Thyroid gland (tissue), 4 donors: Measurements from ENCODE around the gene OTULINL. TPM values are rescaled to one million over a fixed set of nuclear protein-coding genes. Genes with fewer than 3 reads are reported as not detected.

Source experiments
- DNase-seq, 2 donors: peaks; one replicate each; pipeline ENCODE4 v3.0.0-alpha.2; 2019
- H3K27ac ChIP-seq, 3 donors: fragments of 200-600 bp; sonication (generic); 1 replicate in 2 of 3; 2 replicates in 1 of 3; pipeline ENCODE4 v1.5.1; 2016 to 2019; ENCODE audit warnings: mild to moderate bottlenecking in 1 of 3, moderate library complexity in 1 of 3
- H3K27me3 ChIP-seq: fragments of 200-600 bp; sonication (generic); one replicate; pipeline ENCODE4 v1.5.1; 2019
- H3K36me3 ChIP-seq, 2 donors: fragments of 200-600 bp; sonication (generic); one replicate each; pipeline ENCODE4 v1.5.1; 2016 to 2019
- H3K4me1 ChIP-seq, 2 donors: fragments of 200-600 bp; sonication (generic); one replicate each; pipeline ENCODE4 v1.5.1; 2017 to 2019
- H3K4me3 ChIP-seq, 3 donors: fragments of 200-600 bp; sonication (generic); replicated peaks in 1 of 3; 1 replicate in 2 of 3; 2 replicates in 1 of 3; pipeline ENCODE4 v1.5.1; 2016; ENCODE audit warnings: mild to moderate bottlenecking in 1 of 3
- H3K9me3 ChIP-seq: fragments of 200-600 bp; sonication (generic); one replicate; pipeline ENCODE4 v1.5.1; 2017
- POLR2A ChIP-seq, 2 donors: fragments of 450-650 bp; IDR thresholded peaks; one replicate each; pipeline ENCODE4 v1.6.1; 2017; ENCODE audit warnings: antibody characterized with exemption in 2 of 2, mild to moderate bottlenecking in 2 of 2, moderate library complexity in 1 of 2
- WGBS, 2 donors: methylation state at CpG; one replicate each; pipeline ENCODE4 v1.1.5; 2017; 5-methylcytosine and 5-hydroxymethylcytosine counted together
- intact Hi-C: fragments of 100-400 bp; cut with DNase I; formaldehyde crosslinking; loops from one replicate; pipeline ENCODE4 v1.15.1; 2023
- total RNA-seq, 4 donors: library from RNA; depleted of rRNA; stranded (reverse); fragments of >200 nt; gene quantifications; one replicate each; pipeline ENCODE4 v1.2.3, GENCODE V29; 2016
- TF ChIP-seq, protein P1 (sequence below), 6 experiments: fragments of 200-600 bp in 3 of 6; fragments of 450-650 bp in 3 of 6; sonication (generic) in 3 of 6; IDR thresholded peaks; one replicate each; pipeline ENCODE4 v1.5.1; 2016 to 2019; ENCODE audit warnings: antibody characterized with exemption in 6 of 6, mild to moderate bottlenecking in 2 of 6, inconsistent platforms in 1 of 6, moderate library complexity in 1 of 6

Gene OTULINL
- total RNA-seq, 4 donors from 2014 or later = 6.0 to 10.5 (median 6.9) TPM

DNA sequence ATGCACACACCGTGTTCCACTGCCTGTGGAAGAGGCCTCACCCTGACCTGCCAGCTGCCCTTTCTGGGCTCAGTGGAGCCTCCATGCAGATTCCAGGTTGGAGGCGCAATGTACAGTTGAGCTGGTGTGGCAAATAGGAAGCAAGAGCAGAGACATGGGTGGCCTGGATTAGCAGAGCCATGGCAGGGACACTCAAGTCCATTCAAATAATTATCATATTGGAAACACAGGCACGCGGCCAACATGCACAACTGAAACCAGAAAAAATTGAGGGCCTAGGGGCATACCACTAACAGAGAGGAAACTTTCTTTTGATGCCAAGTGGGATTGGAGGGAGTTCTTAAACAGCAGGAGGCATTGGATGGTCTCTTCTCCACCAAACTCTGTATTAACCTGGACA lies 35.8 kb downstream of the OTULINL start:
- H3K27ac ChIP-seq = no peak overlapping the region
- no peak overlapping the region for H3K4me3 ChIP-seq
- TF ChIP-seq POLR2A (IDR thresholded peaks at IDR 0.05) = no peak
- TF ChIP-seq, protein P1, sequence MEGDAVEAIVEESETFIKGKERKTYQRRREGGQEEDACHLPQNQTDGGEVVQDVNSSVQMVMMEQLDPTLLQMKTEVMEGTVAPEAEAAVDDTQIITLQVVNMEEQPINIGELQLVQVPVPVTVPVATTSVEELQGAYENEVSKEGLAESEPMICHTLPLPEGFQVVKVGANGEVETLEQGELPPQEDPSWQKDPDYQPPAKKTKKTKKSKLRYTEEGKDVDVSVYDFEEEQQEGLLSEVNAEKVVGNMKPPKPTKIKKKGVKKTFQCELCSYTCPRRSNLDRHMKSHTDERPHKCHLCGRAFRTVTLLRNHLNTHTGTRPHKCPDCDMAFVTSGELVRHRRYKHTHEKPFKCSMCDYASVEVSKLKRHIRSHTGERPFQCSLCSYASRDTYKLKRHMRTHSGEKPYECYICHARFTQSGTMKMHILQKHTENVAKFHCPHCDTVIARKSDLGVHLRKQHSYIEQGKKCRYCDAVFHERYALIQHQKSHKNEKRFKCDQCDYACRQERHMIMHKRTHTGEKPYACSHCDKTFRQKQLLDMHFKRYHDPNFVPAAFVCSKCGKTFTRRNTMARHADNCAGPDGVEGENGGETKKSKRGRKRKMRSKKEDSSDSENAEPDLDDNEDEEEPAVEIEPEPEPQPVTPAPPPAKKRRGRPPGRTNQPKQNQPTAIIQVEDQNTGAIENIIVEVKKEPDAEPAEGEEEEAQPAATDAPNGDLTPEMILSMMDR (IDR thresholded peaks at IDR 0.05) = no peak
- H3K27me3 ChIP-seq = no peaks in the 10 kb centered on the region
- no peak for DNase-seq
- 93 to 99% methylated on average over 4 of the region's 4 CpGs for WGBS, 2 donors
- no peaks in the 10 kb centered on the region for H3K9me3 ChIP-seq
- intact Hi-C loops = no loop called here
- H3K4me1 ChIP-seq = peaks cover 4 to 6% of the 10 kb centered on the region in 2 donors
- H3K36me3 ChIP-seq = no peaks in the 10 kb centered on the region

DNA sequence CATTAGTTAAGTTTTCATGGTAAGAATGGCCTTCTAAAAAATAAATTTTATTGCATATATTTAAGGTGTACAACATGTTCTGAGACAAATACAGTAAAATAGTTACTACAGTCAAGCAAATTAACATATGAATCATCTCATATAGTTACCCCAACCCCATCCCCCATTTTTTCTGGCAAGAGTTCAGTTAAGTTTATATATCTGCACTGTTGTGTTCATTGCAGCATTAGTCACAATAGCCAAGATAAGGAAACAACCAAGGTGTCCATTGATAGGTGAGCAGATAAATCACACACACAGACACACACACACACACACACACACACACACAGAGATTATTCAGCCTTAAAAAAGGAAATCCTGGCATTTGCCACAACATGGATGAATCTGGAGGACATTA lies 45.7 kb downstream of the OTULINL start:
- no peak for DNase-seq
- no peaks in the 10 kb centered on the region for H3K27me3 ChIP-seq
- no peak overlapping the region for H3K4me3 ChIP-seq
- H3K9me3 ChIP-seq = no peaks in the 10 kb centered on the region
- intact Hi-C loops = no loop called here
- H3K36me3 ChIP-seq = no peaks in the 10 kb centered on the region
- TF ChIP-seq, protein P1 (IDR thresholded peaks at IDR 0.05) = no peak
- no peak for TF ChIP-seq POLR2A (IDR thresholded peaks at IDR 0.05)
- H3K4me1 ChIP-seq = no peaks in the 10 kb centered on the region
- H3K27ac ChIP-seq = no peak overlapping the region

DNA sequence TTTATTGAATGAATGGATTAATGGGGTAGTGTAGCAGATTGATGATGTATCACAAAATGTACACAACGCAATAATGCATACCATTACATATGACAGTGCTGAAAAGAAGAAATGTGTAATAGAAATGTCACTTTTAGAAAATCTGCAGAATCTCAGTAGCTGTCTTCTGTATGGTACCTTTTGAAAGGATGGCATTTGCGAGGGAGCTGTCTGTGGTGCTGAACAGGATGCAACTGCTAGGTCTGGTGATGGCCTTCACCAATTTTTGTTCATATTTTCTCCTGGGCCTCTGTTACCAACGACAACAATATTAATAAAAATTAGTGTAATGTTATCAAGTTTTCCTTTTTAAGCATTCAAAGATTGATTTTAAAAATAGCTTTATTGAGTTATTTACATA lies 46.8 kb downstream of the OTULINL start:
- Histone ChIP-seq H3K27me3 (no peaks in the 10 kb centered on the region), H3K9me3 (no peaks in the 10 kb centered on the region), H3K27ac (no peak overlapping the region), H3K4me1 (no peaks in the 10 kb centered on the region), H3K4me3 (no peak overlapping the region), H3K36me3 (no peaks in the 10 kb centered on the region)
- intact Hi-C loops = no loop called here
- 11 to 20% methylated on average over 3 of the region's 3 CpGs for WGBS, 2 donors
- TF ChIP-seq, protein P1 (IDR thresholded peaks at IDR 0.05) = no peak
- no peak for TF ChIP-seq POLR2A (IDR thresholded peaks at IDR 0.05)
- peak; percentile 14 to 58 for DNase-seq

DNA sequence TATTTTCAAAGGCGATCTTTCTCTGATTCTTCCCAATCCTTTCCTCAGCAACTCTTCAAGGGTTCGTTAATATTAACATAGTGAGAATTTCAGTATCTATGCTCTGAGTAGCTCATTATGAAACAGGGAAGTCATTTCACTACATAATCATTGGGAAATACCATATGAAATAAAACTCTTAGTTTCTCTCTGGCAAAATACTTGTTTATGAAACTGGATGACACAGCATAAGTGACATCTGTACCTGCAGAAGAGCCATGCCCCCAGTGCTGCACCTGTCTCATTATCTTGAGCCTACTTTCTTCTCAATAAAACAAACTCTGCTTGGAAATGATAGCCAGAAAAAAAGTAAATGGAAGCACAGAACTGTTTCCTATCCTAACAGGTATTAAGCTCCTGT lies 49.1 kb downstream of the OTULINL start:
- DNase-seq = no peak
- Histone ChIP-seq H3K4me1 (no peaks in the 10 kb centered on the region), H3K9me3 (no peaks in the 10 kb centered on the region), H3K27ac (no peak overlapping the region), H3K4me3 (no peak overlapping the region), H3K27me3 (no peaks in the 10 kb centered on the region), H3K36me3 (no peaks in the 10 kb centered on the region)
- WGBS, 2 donors = 90 to 92% methylated on average over 2 of the region's 2 CpGs
- intact Hi-C loops = no loop called here
- TF ChIP-seq, protein P1 (IDR thresholded peaks at IDR 0.05) = no peak
- TF ChIP-seq POLR2A (IDR thresholded peaks at IDR 0.05) = no peak

DNA sequence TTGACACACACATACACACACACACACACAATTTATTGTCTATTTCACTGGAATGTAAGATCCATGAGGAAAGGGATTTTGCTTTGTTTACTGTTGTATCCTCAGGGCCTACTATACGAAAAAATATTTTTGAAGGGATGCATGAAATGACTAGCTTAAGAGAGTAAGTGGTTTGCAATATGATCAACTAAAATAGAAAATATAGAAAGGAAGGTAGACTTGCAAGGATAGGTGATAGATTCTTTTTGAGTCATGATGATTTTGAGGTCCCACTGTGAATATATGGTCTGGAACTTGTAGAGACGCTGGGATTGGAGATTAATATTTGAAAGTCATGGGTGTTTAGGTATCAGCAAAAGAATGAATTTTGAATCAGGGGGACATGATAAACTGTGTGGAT lies 54.1 kb downstream of the OTULINL start:
- Histone ChIP-seq H3K36me3 (no peaks in the 10 kb centered on the region), H3K27ac (no peak overlapping the region), H3K4me3 (no peak overlapping the region), H3K27me3 (no peaks in the 10 kb centered on the region), H3K9me3 (no peaks in the 10 kb centered on the region), H3K4me1 (no peaks in the 10 kb centered on the region)
- TF ChIP-seq POLR2A (IDR thresholded peaks at IDR 0.05) = no peak
- TF ChIP-seq, protein P1 (IDR thresholded peaks at IDR 0.05) = no peak
- WGBS, 2 donors = 90% methylated on average over 2 of the region's 2 CpGs
- intact Hi-C loops = no loop called here
- no peak for DNase-seq
